OCI-LY3 (cell line): ENCODE results near the gene VBP1.
"Not testable (repeated sequence)": the region's sequence is repeated elsewhere in the genome, so short reads cannot be mapped to it uniquely, and the experiment has no call there.

Source experiments
- H2AFZ ChIP-seq: fragments of 200-600, 300-600 bp; shearing (Covaris generic); 2 replicates; pipeline ENCODE4 v1.6.0; 2014; ENCODE audit warnings: antibody characterized with exemption, low read depth, low read length
- H3K27ac ChIP-seq: fragments of 200-600, 300-600 bp; sonication (generic); 2 replicates; pipeline ENCODE4 v1.5.1; 2014; ENCODE audit warnings: mild to moderate bottlenecking, low read length, moderate library complexity, mixed read lengths
- H3K27me3 ChIP-seq: fragments of 200-600, 300-600 bp; sonication (generic); 2 replicates; pipeline ENCODE4 v1.6.1; 2014; ENCODE audit warnings: low read depth, low read length, mixed read lengths
- H3K36me3 ChIP-seq: fragments of 200-600, 300-600 bp; sonication (generic); replicated peaks from 2 replicates; pipeline ENCODE3; 2014; ENCODE audit warnings: low read depth, low read length, mixed read lengths
- H3K4me1 ChIP-seq: fragments of 300-600, 200-600 bp; sonication (generic); 2 replicates; pipeline ENCODE4 v1.6.1; 2014; ENCODE audit warnings: low read length, mixed read lengths
- H3K4me2 ChIP-seq: fragments of 200-600, 300-600 bp; sonication (generic); 2 replicates; pipeline ENCODE4 v1.6.1; 2014; ENCODE audit warnings: low read length, mixed read lengths
- H3K4me3 ChIP-seq: fragments of 300-600, 200-600 bp; sonication (generic); 2 replicates; pipeline ENCODE4 v1.5.1; 2014; ENCODE audit warnings: antibody characterized with exemption, mild to moderate bottlenecking, low read length, moderate library complexity
- H3K79me2 ChIP-seq: fragments of 300-600, 200-600 bp; shearing (Covaris generic); 2 replicates; pipeline ENCODE4 v1.6.1; 2014; ENCODE audit warnings: mild to moderate bottlenecking, low read length, mixed read lengths
- H3K9ac ChIP-seq: fragments of 300-600, 200-600 bp; shearing (Covaris generic); 2 replicates; pipeline ENCODE4 v1.6.0; 2014; ENCODE audit warnings: mild to moderate bottlenecking, low read length, moderate library complexity
- H3K9me3 ChIP-seq: fragments of 200-600, 300-600 bp; shearing (Covaris generic); 2 replicates; pipeline ENCODE4 v1.6.1; 2014; ENCODE audit warnings: low read length, mixed read lengths; ENCODE audit not compliant: insufficient read depth
- H4K20me1 ChIP-seq: fragments of 200-600, 300-600 bp; sonication (generic); 2 replicates; pipeline ENCODE4 v1.6.1; 2016; ENCODE audit warnings: low read length, mixed read lengths; ENCODE audit not compliant: insufficient read depth
- CTCF ChIP-seq: fragments of 200-600, 300-600 bp; sonication (generic); IDR thresholded peaks from 2 replicates; pipeline ENCODE4 v1.5.1; 2014; ENCODE audit warnings: antibody characterized with exemption, low read length, low read depth
- EZH2phosphoT487 ChIP-seq: fragments of 200-600 bp; shearing (Covaris generic); IDR thresholded peaks from 2 replicates; pipeline ENCODE4 v1.6.1; 2018; ENCODE audit warnings: antibody characterized with exemption, mixed run types, low read depth

The VBP1 gene

GRCh38 chrX:155263854-155264628, 47.8 kb downstream of the VBP1 start, which contains the start of gene RAB39B:
RAB39B (minus strand) TSS chrX:155264491; CDS start chrX:155264288, 203 bp downstream.
- Histone ChIP-seq H3K27me3 (no peaks in the 10 kb centered on the region), H3K9me3 (no peaks in the 10 kb centered on the region), H2AFZ (peak within 1 kb of the TSS; percentile 92), H3K27ac (peak within 1 kb of the TSS; percentile 22), H4K20me1 (no peaks in the 10 kb centered on the region), H3K4me2 (peak within 1 kb of the TSS; percentile 85), H3K4me3 (peak within 1 kb of the TSS; percentile 96), H3K4me1 (peaks cover 11% of the 10 kb centered on the region), H3K79me2 (peaks cover 15% of the 10 kb centered on the region), H3K36me3 (no peaks in the 10 kb centered on the region), H3K9ac (peak within 1 kb of the TSS; percentile 80)
- TF ChIP-seq EZH2phosphoT487 (no peak), CTCF (no peak)

GRCh38 chrX:155266439-155266838, 50.2 kb downstream of the VBP1 start:
- peaks cover 15% of the 10 kb centered on the region for H3K79me2 ChIP-seq
- no peak overlapping the region for H3K4me2 ChIP-seq
- no peaks in the 10 kb centered on the region for H4K20me1 ChIP-seq
- H3K9me3 ChIP-seq: no peaks in the 10 kb centered on the region
- H3K27me3 ChIP-seq: no peaks in the 10 kb centered on the region
- no peak overlapping the region for H3K9ac ChIP-seq
- peaks cover 11% of the 10 kb centered on the region for H3K4me1 ChIP-seq
- no peak for TF ChIP-seq CTCF
- no peak for TF ChIP-seq EZH2phosphoT487
- H3K4me3 ChIP-seq: no peak overlapping the region
- H2AFZ ChIP-seq: no peak overlapping the region
- H3K36me3 ChIP-seq: no peaks in the 10 kb centered on the region
- no peak overlapping the region for H3K27ac ChIP-seq

GRCh38 chrX:155267995-155268394, 51.7 kb downstream of the VBP1 start:
- H3K27ac ChIP-seq, H4K20me1 ChIP-seq, H3K9me3 ChIP-seq, H3K4me1 ChIP-seq, H2AFZ ChIP-seq, H3K27me3 ChIP-seq, H3K4me2 ChIP-seq, H3K9ac ChIP-seq, H3K4me3 ChIP-seq, H3K36me3 ChIP-seq: not testable (repeated sequence)
- peaks cover 10% of the 10 kb centered on the region for H3K79me2 ChIP-seq

- no peaks in the 10 kb centered on the region for H3K4me1 ChIP-seq
- H2AFZ ChIP-seq: no peak overlapping the region
- no peaks in the 10 kb centered on the region for H3K36me3 ChIP-seq
- no peak overlapping the region for H3K4me3 ChIP-seq
- no peak overlapping the region for H3K4me2 ChIP-seq
- no peaks in the 10 kb centered on the region for H3K79me2 ChIP-seq
- no peaks in the 10 kb centered on the region for H4K20me1 ChIP-seq
- H3K9me3 ChIP-seq: no peaks in the 10 kb centered on the region
- H3K27ac ChIP-seq: no peak overlapping the region
- no peaks in the 10 kb centered on the region for H3K27me3 ChIP-seq
- TF ChIP-seq CTCF (no peak), EZH2phosphoT487 (no peak)
- H3K9ac ChIP-seq: no peak overlapping the region
These were observed 54.7 kb downstream of the VBP1 start for GRCh38 chrX:155270969-155271368.
